ENCODE measurements around the gene RASGRP1.
"Not testable (repeated sequence)": the region's sequence is repeated elsewhere in the genome, so short reads cannot be mapped to it uniquely, and the experiment has no call there.

Gene RASGRP1

DNA sequence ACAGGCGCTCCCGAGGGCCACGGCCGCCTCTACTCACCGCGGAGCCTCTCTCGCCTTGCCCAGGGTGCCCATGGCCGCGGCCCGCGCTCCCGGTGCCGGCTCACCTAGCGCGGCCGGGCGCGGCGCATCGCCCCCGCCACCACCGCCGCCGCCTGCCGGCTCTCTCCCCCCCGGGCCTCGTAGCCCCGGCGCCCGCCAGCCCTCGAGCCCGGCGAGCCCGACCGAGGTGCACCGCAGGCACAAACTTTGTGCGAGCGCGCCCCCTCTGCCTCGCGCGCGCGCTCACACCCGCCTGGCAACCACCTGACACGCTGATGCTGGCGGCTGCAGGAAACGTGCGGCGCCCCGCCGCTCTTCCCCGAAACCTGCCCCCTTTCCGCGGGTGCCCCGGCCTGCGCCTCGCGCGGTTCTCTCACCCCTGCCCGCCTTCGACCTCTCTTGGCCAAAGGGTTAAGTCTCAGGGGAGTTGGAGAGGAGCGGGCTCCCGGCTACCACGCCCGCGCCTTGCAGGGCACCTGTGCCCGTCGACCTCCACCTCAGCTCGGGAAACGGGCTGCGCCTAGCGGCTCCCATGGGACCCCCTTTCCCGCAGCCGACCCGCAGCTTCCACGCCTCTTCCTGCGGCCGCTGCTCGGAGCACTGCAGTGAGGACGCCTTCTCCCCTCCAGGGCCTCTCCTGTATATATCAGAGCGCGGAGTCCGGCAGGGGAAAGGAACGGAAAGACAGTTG, at the start of gene RASGRP1:
RASGRP1 (minus strand) TSS at position 258 of the 730 bp plus-strand sequence; CDS start at position 72, 186 bp downstream.
- DNase-seq, result peak; percentile 16

DNA sequence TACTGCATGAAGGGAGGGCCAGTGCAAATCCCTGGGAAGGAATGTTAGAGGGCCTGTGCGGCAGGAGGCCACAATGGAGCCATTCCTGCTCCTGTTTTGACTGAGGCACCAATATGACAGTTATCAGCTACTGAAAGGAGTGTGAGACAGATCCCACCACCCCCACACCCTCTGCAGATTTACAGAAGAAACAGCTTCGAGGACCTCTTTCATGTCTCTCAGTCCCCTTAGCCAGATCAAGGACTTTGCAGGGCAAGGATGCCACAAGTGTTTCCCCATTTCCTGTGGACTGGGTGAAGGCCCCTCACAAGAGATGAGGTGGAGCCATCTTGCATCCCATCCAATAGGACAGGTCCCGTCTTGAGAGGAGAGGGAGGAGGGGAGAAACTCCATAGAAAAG, 48.5 kb upstream of the RASGRP1 start:
- DNase-seq, result no peak

DNA sequence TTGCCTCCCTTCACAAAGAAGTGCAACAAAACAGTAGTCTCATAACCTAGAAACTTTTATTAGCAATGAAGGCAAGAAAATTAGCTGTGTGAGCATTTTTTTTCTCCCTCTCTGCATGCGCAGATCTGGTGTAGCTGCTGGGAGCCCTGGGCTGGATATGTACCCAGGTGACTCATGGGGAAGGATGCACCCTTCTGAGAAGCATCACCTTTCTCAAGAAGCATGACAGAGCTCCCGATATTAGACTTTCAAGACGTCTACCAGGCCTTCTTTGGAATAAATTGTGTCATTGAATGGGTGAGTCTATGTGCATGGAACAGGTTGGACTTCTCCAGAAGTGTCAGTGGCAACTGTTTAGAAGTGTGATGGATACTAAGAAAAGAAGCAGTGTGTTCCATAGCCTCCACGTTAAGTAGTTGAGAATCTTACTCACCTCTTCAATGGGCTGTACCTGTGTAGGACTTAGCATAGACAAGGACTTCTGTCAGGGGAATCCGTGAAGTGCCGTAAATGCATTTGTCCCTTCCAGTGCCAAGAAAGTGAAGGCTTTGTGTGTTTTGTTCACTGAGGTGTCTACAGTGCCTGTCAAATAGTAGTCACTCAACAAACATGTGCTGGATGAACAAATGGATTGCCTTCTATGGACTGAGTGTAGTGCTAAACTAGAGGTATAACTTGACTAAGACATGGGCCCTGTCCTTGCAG, 47.7 kb upstream of the RASGRP1 start:
- no peak for DNase-seq

DNA sequence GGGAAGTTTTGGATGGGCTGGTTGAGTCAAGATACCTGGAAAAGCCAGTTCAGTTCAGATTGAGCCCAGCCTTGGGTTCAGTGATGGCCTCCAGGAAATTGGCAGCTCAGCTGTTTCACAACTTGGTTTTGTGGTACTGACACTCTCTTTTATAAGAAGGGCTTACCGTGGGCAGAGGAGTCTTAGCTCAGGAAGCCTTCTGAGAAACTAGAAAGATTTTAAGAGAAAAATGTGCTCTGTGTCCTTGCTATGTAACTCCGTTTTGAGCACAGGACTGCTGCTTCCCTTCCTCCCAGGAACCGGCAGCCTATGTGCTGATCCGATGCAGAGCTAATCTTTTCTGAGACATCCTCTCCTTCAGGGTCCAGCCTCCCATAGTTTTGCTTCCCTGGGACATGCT, 46.6 kb upstream of the RASGRP1 start:
- DNase-seq, result no peak

DNA sequence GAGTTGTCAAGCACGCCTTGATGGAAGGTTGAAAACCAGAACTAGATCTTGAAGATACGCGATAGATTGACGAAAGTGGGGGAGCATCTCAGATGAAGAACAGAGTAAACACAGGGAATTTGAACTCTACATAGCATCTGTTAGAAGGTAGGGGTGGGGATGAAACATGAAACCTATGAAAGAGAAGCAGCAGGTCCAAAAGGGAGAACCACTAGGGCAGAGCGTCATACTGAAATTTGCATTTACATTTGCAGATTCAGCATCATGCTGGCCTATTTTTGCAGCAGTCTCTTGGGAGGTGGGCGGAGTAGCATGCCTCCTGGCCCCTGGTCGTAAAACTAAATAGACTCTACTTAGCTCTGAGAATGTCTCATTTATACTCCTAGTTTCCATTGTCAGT, 46.1 kb upstream of the RASGRP1 start:
- no peak for DNase-seq

DNA sequence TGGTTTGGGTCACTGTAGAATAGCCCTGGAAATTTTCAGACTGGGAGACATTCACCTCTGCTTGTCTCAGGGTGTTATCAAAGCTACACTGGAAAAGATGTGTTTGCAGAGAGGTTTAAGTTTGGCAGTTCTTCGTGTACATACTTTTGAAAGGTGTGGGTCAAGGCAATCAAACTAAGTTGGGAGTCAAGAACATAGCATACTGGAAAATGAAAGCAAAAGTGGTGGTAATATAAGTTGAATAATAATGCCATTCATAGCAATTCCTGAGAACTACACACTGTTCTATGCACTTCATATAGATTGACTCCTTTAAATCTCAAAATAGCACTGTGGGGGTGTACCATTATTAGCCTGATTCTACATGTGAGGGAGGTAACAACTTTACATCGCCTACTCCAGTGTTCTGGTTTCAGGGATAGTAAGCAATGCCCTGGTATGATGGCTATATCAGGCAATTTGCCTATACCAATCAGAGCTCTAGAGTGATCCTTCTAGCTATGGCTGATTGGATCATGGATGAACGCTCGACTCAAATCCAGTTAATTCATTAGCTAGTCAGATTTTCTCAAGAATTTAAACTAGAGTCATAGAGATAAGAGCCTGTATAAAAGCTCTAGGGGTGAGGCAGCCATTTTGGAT, 44.6 kb upstream of the RASGRP1 start:
- no peak for DNase-seq

DNA sequence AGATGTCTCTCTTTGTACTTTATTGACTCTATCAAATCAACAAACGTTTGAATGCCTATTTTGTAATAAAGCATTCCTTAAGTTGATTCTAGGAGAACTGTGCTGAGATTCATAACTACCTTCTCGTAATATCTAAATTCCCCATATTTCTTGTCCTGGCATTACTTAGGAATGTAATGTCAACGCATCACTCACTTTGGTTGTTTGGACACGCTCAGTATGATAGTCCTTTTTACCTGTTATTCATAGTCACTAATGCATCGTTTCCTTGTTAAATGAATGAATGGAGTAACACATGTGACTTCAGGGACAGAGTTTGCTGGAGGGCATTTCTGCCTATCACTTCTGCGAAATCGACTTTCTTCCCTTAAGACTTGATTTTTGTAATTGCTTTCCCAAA, 44.1 kb upstream of the RASGRP1 start:
- no peak for DNase-seq

DNA sequence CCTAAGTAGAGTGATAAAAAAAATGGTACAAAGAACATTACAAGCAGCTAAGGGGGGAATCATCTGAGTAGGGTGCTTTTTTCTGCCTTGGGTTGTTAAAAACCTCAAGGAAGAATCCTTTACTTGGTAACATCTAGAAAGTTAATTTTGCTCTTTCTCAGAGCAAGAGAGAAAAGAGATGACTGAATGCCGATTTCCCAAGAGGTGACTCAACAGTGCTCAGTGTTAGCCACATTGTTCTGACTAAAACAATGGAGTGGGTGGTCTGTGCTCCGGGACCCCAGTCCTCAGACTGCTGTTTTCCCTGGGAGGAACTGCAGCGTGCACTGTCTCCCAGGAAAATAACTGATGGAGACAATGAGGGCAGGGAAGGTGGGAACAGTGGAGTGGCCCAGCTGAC, 41.1 kb upstream of the RASGRP1 start:
- no peak for DNase-seq

DNA sequence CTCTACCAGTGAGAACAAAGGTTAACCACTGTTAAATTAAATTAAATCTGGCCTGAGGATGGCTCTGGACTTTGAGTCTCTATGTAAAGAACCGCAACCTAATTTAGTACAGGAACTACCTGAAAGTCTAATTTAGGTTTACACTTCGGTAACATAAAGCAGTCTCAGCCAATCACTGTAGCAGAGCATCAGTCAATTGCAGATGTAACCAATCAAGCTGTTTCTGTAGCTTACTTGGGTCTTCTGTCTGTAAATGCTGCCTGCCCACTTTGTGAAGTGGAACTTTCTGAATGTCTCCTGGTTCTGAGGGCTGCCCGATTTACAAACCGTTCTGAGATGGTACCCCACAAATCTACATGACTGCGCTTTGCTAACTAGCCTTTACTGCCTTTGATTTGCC, 39.1 kb upstream of the RASGRP1 start:
- DNase-seq, result no peak

DNA sequence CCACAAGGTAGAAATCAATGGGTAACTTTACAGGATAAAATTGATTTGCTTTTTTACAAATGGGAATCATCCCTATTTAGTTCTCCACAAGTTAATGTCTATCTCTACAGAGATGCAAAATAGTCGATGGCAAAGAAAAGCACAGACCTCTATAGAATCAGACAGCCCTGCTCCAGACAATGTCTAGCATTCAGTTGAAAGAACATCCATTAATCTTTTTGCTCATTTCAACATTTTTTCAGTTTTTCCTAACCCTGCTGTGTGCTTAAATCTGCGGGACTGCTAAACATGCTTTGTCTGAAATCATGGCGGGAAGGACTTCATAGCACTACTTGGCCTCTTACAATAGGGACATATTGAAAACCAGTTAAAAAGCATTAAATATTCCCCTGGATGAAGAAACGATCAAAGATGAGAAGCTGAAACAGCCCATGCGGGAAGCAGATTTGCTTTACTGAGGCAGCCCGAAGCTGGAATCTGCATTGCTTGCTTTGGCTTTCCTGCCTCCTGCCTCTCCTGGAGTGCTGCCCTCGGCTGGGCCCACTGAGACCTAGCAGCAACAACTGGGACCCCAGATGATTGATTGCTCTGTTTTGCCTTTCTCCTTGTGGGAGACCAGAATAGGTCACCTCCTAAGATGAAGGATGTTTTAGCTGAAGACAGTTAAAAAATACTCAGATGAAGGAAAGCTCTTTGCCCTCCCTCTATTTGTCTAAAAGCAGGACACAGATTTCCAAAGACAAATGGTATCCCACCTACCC, 38.5 kb upstream of the RASGRP1 start:
- DNase-seq, result no peak

DNA sequence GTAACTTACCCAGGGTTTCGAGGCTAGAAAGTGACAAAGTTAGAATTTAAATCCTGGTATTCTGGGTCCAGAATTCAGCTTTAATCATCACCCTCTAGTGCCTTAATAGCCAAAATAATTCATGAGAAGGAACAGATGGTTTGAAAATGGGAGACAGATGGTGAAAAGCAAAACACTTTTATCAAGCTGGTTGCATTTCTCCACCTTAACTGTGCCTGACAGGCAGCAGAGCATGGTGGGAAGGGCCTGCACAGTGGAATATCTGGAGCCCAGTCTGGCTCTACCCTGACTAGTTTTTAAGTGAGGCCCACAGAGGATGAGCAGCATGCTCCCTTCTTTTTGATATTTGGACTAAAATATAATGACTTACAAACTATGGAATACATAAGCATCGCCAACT, 35.6 kb upstream of the RASGRP1 start:
- no peak for DNase-seq

DNA sequence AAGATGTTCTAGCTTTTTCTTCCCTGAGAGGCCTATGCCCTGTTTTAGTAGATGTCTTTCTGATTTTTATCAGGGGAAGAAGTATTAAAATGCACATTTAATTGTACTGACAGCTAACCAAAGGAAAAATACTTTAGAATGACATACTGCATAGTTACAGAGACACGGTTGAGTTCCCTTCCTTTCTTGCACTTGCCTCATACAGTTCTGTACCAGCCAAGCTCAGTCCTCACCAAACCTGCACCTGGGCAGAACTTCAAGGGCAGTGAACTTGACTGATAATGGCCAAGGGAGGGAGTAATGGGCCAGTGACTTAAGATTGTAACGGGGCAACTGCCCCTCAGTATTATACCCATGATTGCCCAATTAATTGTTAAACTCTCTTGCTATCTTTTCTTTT, 34.1 kb upstream of the RASGRP1 start:
- no peak for DNase-seq

DNA sequence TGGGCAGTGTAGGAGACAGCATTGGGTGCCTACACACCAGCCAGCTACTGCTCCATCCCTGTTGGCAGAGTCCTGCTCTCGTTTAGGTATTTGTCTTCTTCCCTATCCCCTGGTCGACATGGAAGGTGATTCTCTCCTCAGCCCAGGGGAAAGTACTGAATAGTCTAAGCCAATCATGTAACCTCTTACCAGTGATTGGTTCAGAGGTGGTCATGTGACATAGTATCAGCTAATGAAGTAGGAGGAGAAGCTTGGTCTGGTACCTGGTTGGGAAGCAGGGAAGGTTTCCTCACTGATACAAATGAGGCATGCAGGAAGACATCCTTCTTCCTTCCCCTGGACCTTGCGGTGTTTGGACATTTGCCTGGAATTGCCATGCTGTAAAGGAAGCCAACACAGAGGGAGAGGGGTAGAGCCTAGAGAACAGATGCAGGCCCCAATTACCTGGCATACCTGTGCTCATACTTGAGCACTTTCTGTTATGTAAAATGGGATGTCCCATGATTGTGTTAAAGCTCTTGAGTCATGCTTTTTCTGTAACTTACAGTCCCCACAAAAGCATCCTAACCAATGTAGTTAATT, 32.7 kb upstream of the RASGRP1 start:
- DNase-seq, result no peak

DNA sequence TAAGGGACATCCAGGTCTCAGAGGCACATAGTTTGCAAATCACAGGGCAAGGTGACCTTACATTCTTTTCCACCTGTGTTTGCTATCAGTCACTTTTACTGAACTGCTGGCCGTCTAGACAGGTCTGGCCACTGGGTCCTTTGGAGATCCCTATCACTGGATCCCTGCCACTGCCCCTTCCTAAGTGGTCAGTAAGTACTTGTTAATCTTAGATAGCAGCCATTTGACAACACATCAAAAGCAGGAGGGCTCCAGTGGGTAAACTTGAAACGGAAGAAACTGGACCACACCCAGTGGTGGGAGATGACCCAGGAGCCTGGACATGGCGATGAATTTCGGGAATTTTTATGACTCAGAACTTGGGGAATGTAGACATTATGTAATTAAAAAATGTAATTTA, 28.9 kb upstream of the RASGRP1 start:
- no peak for DNase-seq

DNA sequence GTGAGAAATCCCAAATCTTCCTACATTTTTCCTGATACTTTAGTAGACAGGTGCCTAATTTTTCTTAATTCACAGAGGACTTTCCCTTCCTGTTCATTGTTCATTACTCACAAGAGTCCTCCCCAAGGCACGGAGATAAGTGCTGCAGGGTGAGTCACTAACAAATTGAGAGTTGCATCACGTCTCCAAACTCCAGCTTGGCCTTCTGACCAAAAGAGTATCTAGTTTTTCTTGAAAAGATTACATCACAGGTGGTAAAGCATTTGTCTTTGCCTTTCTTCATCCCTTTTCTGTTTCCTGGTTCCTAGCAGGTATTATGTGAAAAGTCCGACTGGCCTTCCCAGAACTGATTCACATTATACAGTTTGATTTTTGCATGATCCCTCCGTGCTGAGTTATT, 24.9 kb upstream of the RASGRP1 start:
- DNase-seq, result no peak

DNA sequence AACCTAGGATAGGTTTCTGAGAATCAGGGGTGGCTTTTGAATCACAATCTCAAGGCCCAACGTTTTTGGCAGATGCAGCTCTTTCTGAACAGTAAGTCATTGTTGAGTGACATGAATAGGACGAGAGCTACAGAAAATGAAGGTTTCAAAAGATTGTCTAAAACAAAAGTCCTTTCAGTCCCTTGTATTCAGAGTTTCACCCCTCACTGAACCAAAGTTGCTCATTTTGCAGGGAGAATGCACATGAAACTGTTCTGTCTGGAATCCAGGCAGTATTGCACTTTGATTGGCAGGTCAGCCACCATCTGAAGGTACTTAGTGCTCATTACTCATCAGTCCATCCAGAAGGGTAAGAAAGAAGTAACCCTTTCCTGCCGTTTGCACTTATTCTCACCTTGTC, 24.1 kb upstream of the RASGRP1 start:
- no peak for DNase-seq

DNA sequence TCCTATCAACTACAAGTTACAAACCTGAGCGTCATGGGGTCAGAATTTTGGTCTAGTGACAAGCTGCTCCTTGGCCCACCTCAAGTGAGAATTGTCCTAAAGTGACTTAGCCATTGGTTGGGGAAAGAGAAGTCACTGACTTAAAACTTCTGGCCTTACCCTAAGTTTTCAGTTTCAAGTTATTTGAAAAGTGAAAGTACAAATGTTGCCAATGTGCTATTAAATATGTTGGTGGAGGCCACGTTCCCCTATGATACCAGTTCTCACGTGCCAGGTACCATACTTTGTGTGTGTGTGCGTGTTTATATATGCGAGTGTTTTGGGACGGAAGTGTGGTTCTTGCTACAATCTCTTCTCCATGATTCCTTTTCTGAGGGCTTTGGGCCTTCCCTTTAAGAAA, 22.6 kb upstream of the RASGRP1 start:
- no peak for DNase-seq

DNA sequence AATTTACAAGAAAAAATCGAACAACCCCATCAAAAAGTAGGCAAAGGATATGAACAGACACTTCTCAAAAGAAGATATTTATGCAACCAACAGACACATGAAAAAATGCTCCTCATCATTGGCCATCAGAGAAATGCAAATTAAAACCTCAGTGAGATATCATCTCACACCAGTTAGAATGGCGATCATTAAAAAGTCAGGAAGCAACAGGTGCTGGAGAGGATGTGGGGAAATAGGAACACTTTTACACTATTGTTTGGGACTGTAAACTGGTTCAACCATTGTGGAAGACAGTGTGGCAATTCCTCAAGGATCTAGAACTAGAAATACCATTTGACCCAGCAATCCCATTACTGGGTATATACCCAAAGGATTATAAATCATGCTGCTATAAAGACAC, 21.4 kb upstream of the RASGRP1 start:
- DNase-seq, result not testable (repeated sequence)

DNA sequence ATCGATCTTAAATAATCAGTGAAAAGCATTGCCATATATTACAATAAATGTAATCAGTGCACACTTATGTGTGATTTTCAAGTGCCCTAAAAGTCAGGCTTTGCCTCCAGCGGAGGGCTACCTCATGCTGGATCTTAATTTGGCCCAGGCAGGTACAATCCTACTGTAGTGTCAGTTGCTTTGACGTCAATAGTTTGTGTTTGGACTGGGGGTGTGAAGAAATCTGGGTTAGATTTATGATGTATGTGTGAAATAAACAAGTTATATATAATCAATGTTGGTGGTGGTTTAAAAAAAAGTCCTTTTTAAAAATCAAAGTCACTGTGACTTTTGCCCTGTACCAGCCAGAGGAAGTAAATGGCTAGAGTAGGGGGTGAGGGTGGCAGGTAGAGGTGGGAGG, 14.0 kb upstream of the RASGRP1 start:
- DNase-seq, result no peak

DNA sequence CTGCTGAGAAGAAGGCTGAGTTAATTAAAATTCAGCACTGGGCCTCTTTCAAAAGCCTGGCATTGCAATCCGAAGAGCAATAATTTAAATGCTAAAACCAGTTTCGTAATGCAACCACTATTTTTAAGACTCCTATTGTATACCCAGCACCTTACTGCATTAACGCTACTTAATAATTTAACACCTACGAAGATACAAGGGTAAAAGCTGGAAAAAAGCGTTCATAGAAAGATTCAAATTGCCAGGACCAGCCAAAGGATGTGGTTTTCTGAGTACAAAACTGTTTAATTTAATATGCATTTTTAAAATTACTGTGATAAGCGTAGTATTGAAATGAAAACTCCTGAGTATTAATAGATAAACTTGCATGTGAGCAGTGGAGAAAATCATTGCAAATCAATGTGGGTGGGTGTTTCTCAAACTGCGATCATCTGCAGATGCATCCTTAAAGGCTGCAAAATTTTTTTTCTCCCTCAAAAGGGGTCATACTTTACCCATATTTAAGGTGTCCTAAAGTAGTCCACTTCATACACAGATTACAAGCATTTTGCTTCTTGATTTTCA, 12.9 kb upstream of the RASGRP1 start:
- no peak for DNase-seq

DNA sequence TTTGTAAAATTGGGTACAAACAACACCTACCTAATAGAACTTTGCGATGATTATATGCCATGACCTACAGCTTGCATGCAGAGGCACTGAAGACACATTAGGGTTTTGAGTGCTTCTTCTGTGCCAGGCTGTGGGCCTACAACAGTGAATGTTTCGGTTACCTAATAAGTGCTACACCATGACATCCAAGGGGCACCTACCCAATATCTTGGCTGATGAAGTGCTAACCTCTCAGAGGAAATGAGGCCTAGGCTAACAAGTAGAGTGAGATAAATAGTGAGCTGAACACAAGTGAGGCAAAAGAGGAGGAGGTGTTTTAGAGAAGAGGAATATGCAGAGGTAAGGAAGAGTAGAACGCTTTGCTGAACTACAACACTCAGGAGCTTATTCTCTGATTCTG, 12.2 kb upstream of the RASGRP1 start:
- no peak for DNase-seq

DNA sequence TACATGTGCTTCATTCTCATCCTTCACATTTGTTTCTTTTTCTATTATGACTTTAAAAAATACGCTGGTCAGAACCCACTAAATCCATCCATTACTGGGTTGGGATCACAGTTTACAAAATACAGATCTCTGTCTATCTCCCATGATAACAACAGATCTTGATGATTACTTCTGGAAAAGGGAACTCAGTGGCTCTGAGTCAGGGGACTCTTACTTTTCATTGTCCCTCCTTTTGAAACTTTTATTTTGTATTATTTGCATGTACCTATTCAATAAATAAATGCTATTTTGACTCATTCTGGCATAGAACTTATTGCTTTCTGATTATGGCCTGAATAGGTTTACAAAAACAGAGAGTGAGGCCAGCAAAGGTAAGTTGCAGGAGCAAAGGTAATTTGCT, 11.6 kb upstream of the RASGRP1 start:
- no peak for DNase-seq

DNA sequence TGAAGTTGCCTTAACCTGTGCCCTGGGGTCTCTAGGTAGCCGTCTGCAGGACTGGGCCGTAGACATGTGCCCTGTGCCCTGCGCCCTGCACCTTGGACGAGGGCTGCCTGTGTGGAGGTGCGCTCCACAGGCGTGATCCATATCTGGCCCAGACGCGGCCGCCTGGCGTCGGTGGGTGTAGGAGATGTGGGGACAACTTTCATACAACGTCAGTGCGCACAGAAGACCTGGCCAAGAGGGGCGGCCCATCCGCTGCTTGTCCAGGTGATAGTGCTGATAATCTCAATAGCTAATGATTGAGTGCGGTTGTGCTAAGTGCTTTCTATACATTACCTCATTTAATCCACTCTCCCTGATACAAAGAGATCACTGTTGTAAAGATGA, 665 bp upstream of the RASGRP1 start:
- no peak for DNase-seq

All from NCI-H1092 treated with DMSO at 0.1 percent for 48 hours (cell line).